K562 (cell line): ENCODE results near the gene ZNF467. TPM values are rescaled to one million over a fixed set of nuclear protein-coding genes. Genes with fewer than 3 reads are reported as not detected.

Source experiments
- CC2D1A ChIP-seq: fragments of 450-650 bp; IDR thresholded peaks from 2 replicates; pipeline ENCODE4 v1.6.1; 2017; ENCODE audit warnings: mild to moderate bottlenecking
- HMGN3 ChIP-seq: IDR thresholded peaks from 2 replicates; pipeline ENCODE4 v1.6.1; 2011; ENCODE audit warnings: borderline replicate concordance, low read depth, mild to moderate bottlenecking, mixed read lengths, low read length; ENCODE audit not compliant: insufficient read length; ENCODE audit errors: extremely low read depth
- HNRNPK ChIP-seq: fragments of 200-400 bp; formaldehyde crosslinking; IDR thresholded peaks from one replicate; pipeline ENCODE4 v1.6.1; 2018; ENCODE audit warnings: mild to moderate bottlenecking, low read depth, low read length; ENCODE audit not compliant: poor library complexity, severe bottlenecking
- ILK ChIP-seq: fragments of 450-650 bp; IDR thresholded peaks from 2 replicates; pipeline ENCODE4 v1.6.1; 2016; ENCODE audit warnings: missing genetic modification characterization, low read depth, mild to moderate bottlenecking, missing compliant biosample characterization, moderate library complexity, borderline replicate concordance
- IRF9 ChIP-seq: fragments of 450-650 bp; IDR thresholded peaks from 2 replicates; pipeline ENCODE4 v1.6.1; 2016; ENCODE audit warnings: missing biosample characterization, missing genetic modification characterization
- KHSRP ChIP-seq: fragments of 450-650 bp; IDR thresholded peaks from 2 replicates; pipeline ENCODE4 v1.6.1; 2017
- MTA1 ChIP-seq: fragments of 450-650 bp; IDR thresholded peaks from 2 replicates; pipeline ENCODE4 v1.6.1; 2017; ENCODE audit warnings: borderline replicate concordance
- NCOA2 ChIP-seq, 2 experiments: fragments of 450-650 bp; IDR thresholded peaks; 2 replicates each; pipeline ENCODE4 v1.6.1; 2018; ENCODE audit warnings: mild to moderate bottlenecking in 2 of 2, moderate library complexity in 1 of 2; ENCODE audit not compliant: partially characterized antibody in 2 of 2
- POLR2AphosphoS5 ChIP-seq: IDR thresholded peaks from 2 replicates; pipeline ENCODE4 v1.6.1; 2011; ENCODE audit warnings: mild to moderate bottlenecking, low read depth, low read length, moderate library complexity; ENCODE audit not compliant: control insufficient read depth, insufficient read depth
- RBBP5 ChIP-seq: fragments of 200-600 bp; sonication (generic); IDR thresholded peaks from 2 replicates; pipeline ENCODE4 v1.6.1; 2012; ENCODE audit warnings: borderline replicate concordance, mild to moderate bottlenecking, low read length, control low read depth, inconsistent platforms; ENCODE audit not compliant: insufficient read depth, poor library complexity, severe bottlenecking
- SIN3A ChIP-seq, 2 experiments: fragments of 150-350 bp in 1 of 2; IDR thresholded peaks; 2 replicates each; pipeline ENCODE4 v1.6.1; 2011 to 2016; ENCODE audit warnings: borderline replicate concordance in 2 of 2, low read depth in 2 of 2, low read length in 2 of 2, mild to moderate bottlenecking in 2 of 2, moderate library complexity in 2 of 2; ENCODE audit not compliant: control insufficient read depth in 1 of 2
- SMAD4 ChIP-seq: fragments of 250-450 bp; sonication (Bioruptor Pico); conservative IDR thresholded peaks from 2 replicates; pipeline ENCODE4 v1.8.0; 2021; ENCODE audit warnings: inconsistent platforms, mild to moderate bottlenecking, moderate library complexity
- SMC3 ChIP-seq: conservative IDR thresholded peaks from 2 replicates; pipeline ENCODE4 v1.6.1; 2011; ENCODE audit warnings: low read depth, low read length, improper control_type of control experiment; ENCODE audit not compliant: insufficient read depth
- SRSF1 ChIP-seq: fragments of 200-400 bp; formaldehyde crosslinking; IDR thresholded peaks from 2 replicates; pipeline ENCODE4 v1.6.1; 2017; ENCODE audit warnings: mild to moderate bottlenecking, low read depth, low read length, moderate library complexity
- STAT5B ChIP-seq: fragments of 250-450 bp; sonication (Bioruptor Pico); IDR thresholded peaks from 2 replicates; pipeline ENCODE4 v1.8.0; 2021; ENCODE audit warnings: mild to moderate bottlenecking, inconsistent platforms
- TCF3 ChIP-seq: sonication (generic); formaldehyde crosslinking; IDR thresholded peaks from 2 replicates; pipeline ENCODE4 v1.4.0; 2020; ENCODE audit warnings: mild to moderate bottlenecking, missing genetic modification reagents
- XRCC5 ChIP-seq: fragments of 200-400 bp; formaldehyde crosslinking; IDR thresholded peaks from 2 replicates; pipeline ENCODE4 v1.6.1; 2017; ENCODE audit warnings: low read depth, mild to moderate bottlenecking, low read length
- ZFP30 ChIP-seq: fragments of 250-450 bp; sonication (Bioruptor Pico); IDR thresholded peaks from 2 replicates; pipeline ENCODE4 v1.8.0; 2022; ENCODE audit warnings: moderate library complexity, mild to moderate bottlenecking, inconsistent platforms, borderline replicate concordance
- ZNF140 ChIP-seq: fragments of 250-450 bp; sonication (Bioruptor Pico); IDR thresholded peaks from 2 replicates; pipeline ENCODE4 v1.8.0; 2021; ENCODE audit warnings: moderate library complexity, mild to moderate bottlenecking, inconsistent platforms
- ZNF311 ChIP-seq: fragments of 250-450 bp; sonication (Bioruptor Pico); IDR thresholded peaks from 2 replicates; pipeline ENCODE4 v1.4.0; 2020; ENCODE audit warnings: mild to moderate bottlenecking, moderate library complexity
- ZNF551 ChIP-seq: fragments of 250-450 bp; sonication (Bioruptor Pico); IDR thresholded peaks from 2 replicates; pipeline ENCODE4 v1.5.0; 2021; ENCODE audit warnings: mild to moderate bottlenecking, moderate library complexity
- ZNF583 ChIP-seq: fragments of 250-450 bp; sonication (Bioruptor Pico); IDR thresholded peaks from 2 replicates; pipeline ENCODE4 v1.4.0; 2020
- polyA plus RNA-seq, 8 experiments: library from polyadenylated mRNA; depleted of rRNA in 4 of 8; stranded (reverse) in 5 of 8; unstranded in 3 of 8; fragments of >200 nt; fragmentation: Nextera tagmentation in 2 of 8; fragmentation: Illumina TruSeq in 1 of 8; extraction: Ambion mirVana in 2 of 8; extraction: Trizol in 1 of 8; gene quantifications; 2 replicates each; pipeline versions ENCODE4 v1.2.1 to v1.2.3, GENCODE V29; 2011 to 2014; ENCODE audit warnings: inconsistent platforms in 1 of 8, missing spikeins in 1 of 8
- total RNA-seq, 7 experiments: library from RNA; depleted of rRNA in 6 of 7; stranded (reverse); fragments of >200 nt in 6 of 7; fragmentation: Illumina TruSeq in 2 of 7; extraction: Trizol in 2 of 7; gene quantifications; 2 replicates each; pipeline versions ENCODE4 v1.2.1 to v1.2.3, GENCODE V29; 2011 to 2021; ENCODE audit warnings: low replicate concordance in 1 of 7
- TF ChIP-seq, protein P1 (sequence below): fragments of 450-650 bp; formaldehyde crosslinking; IDR thresholded peaks from 2 replicates; pipeline ENCODE4 v1.4.0; 2020; ENCODE audit warnings: mild to moderate bottlenecking, moderate library complexity
- TF ChIP-seq, protein P2 (sequence below): fragments of 250-450 bp; sonication (Bioruptor Pico); IDR thresholded peaks from 2 replicates; pipeline ENCODE4 v1.5.0; 2022; ENCODE audit warnings: mild to moderate bottlenecking

Gene ZNF467
- total and polyA plus RNA-seq, 9 of the 15 experiments (the other 6 are each of a cell fraction or from before 2014, with no cell fraction given): 0.32 to 14.2 (median 1.7) TPM

DNA sequence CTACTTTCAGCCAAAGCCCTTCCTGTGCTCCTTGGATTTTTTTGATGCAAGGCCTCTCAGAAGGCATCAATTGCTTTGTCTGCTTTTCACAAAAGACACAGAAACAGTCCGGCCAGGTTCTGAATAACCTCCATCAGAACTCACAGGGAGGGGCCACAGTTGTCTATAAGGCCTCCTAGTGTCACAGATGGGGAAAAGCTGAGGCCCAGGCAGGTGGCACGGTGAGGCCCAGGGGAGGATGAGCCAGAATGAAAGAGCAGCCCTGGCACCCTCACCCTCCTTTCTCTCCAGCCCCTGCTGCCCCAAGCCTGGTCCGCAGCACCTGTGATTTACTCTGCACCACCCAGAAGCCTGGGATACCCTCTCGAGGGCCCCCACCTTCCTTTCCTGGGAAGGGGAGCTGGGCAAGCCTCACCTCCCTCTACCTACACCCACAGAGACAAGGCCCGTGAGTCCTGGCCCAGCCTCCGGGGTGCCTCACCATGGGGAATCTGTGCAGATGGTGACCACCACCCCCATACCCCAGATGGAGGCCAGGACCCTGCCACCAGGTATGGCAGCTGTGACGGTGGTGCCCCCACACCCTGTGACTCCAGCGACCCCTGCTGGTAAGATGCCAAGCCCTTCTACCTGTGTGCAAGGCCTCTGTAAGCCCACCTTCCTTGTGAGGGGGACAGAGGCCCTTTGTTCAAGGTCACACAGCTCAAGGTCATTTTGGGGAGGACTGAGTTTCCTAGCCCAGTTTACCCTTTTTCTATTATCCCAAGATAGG, 26.2 kb upstream of the ZNF467 start (continued):
- TF ChIP-seq RBBP5: no peak
- no peak for TF ChIP-seq ZNF311
- no peak for TF ChIP-seq SIN3A (IDR thresholded peaks at IDR 0.05; ENCODE audit: borderline replicate concordance in 2 of 2, control insufficient read depth in 1 of 2, low read depth in 2 of 2, low read length in 2 of 2)
- no peak for TF ChIP-seq HMGN3
- TF ChIP-seq TCF3: no peak
- 0 out of 2 replicates have a peak, but pooled peaks have one; percentile 37 for TF ChIP-seq XRCC5
- no peak for TF ChIP-seq STAT5B
- TF ChIP-seq SRSF1: no peak
- no peak for TF ChIP-seq HNRNPK
- TF ChIP-seq SMC3: peak; percentile 65
- TF ChIP-seq ZNF140: no peak
- TF ChIP-seq ZNF551 (CRISPR knock-in tag): no peak
- no peak for TF ChIP-seq SMAD4 (CRISPR knock-in tag)
- no peak for TF ChIP-seq MTA1
- TF ChIP-seq, protein P1, sequence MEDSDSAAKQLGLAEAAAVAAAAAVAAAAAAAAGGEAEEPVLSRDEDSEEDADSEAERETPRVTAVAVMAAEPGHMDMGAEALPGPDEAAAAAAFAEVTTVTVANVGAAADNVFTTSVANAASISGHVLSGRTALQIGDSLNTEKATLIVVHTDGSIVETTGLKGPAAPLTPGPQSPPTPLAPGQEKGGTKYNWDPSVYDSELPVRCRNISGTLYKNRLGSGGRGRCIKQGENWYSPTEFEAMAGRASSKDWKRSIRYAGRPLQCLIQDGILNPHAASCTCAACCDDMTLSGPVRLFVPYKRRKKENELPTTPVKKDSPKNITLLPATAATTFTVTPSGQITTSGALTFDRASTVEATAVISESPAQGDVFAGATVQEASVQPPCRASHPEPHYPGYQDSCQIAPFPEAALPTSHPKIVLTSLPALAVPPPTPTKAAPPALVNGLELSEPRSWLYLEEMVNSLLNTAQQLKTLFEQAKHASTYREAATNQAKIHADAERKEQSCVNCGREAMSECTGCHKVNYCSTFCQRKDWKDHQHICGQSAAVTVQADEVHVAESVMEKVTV: peak; percentile 52
- TF ChIP-seq NCOA2 (IDR thresholded peaks at IDR 0.05; ENCODE audit: partially characterized antibody in 2 of 2): no peak
- TF ChIP-seq IRF9 (tag): no peak
- TF ChIP-seq POLR2AphosphoS5: no peak
- TF ChIP-seq ZFP30 (CRISPR knock-in tag): no peak
- TF ChIP-seq ZNF583 (CRISPR knock-in tag): no peak
- TF ChIP-seq CC2D1A: peak; percentile 48; the same call in 1 of the 2 replicates
- TF ChIP-seq, protein P2, sequence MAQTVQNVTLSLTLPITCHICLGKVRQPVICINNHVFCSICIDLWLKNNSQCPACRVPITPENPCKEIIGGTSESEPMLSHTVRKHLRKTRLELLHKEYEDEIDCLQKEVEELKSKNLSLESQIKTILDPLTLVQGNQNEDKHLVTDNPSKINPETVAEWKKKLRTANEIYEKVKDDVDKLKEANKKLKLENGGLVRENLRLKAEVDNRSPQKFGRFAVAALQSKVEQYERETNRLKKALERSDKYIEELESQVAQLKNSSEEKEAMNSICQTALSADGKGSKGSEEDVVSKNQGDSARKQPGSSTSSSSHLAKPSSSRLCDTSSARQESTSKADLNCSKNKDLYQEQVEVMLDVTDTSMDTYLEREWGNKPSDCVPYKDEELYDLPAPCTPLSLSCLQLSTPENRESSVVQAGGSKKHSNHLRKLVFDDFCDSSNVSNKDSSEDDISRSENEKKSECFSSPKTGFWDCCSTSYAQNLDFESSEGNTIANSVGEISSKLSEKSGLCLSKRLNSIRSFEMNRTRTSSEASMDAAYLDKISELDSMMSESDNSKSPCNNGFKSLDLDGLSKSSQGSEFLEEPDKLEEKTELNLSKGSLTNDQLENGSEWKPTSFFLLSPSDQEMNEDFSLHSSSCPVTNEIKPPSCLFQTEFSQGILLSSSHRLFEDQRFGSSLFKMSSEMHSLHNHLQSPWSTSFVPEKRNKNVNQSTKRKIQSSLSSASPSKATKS (CRISPR knock-in tag): no peak
- TF ChIP-seq KHSRP: no peak
- TF ChIP-seq ILK (tag): no peak
